HG02642 (cell line): ENCODE results near the gene PTPRD.

Experiments used
- ATAC-seq: cut with Tn5 transposase; IDR thresholded peaks from one replicate; pipeline ENCODE4 v1.9.1; 2021; ENCODE audit warnings: mild to moderate bottlenecking; ENCODE audit not compliant: unreplicated experiment, poor library complexity

PTPRD gene

GRCh38 chr9:8685825-8686224, 1927.0 kb downstream of the PTPRD start:
- no peak for ATAC-seq

GRCh38 chr9:8684978-8685708, 1927.7 kb downstream of the PTPRD start:
- ATAC-seq: no peak

GRCh38 chr9:8683496-8683895, 1929.3 kb downstream of the PTPRD start:
- ATAC-seq: no peak

- no peak for ATAC-seq
These were observed 1932.1 kb downstream of the PTPRD start for GRCh38 chr9:8680658-8681057.

- ATAC-seq: no peak
These were observed 1932.6 kb downstream of the PTPRD start for GRCh38 chr9:8680157-8680556.

- no peak for ATAC-seq
These were observed 1933.4 kb downstream of the PTPRD start for GRCh38 chr9:8679371-8679822.

GRCh38 chr9:8677741-8678140, 1935.1 kb downstream of the PTPRD start:
- ATAC-seq: no peak

- no peak for ATAC-seq
These were observed 1938.3 kb downstream of the PTPRD start for GRCh38 chr9:8674536-8674935.

- ATAC-seq: no peak
These were observed 1939.0 kb downstream of the PTPRD start for GRCh38 chr9:8673830-8674229.

- no peak for ATAC-seq
These were observed 1942.1 kb downstream of the PTPRD start for GRCh38 chr9:8670751-8671150.

GRCh38 chr9:8668751-8669150, 1944.1 kb downstream of the PTPRD start:
- ATAC-seq: no peak

- no peak for ATAC-seq
These were observed 1944.6 kb downstream of the PTPRD start for GRCh38 chr9:8668231-8668630.

- ATAC-seq: no peak
These were observed 1946.7 kb downstream of the PTPRD start for GRCh38 chr9:8666060-8666459.

GRCh38 chr9:8660383-8660782, 1952.4 kb downstream of the PTPRD start:
- ATAC-seq: no peak

- no peak for ATAC-seq
These were observed 1953.7 kb downstream of the PTPRD start for GRCh38 chr9:8659108-8659507.

GRCh38 chr9:8655071-8655470, 1957.7 kb downstream of the PTPRD start:
- ATAC-seq: no peak

GRCh38 chr9:8653855-8654254, 1958.9 kb downstream of the PTPRD start:
- no peak for ATAC-seq

- no peak for ATAC-seq
These were observed 1959.7 kb downstream of the PTPRD start for GRCh38 chr9:8653111-8653510.

- ATAC-seq: no peak
These were observed 1960.5 kb downstream of the PTPRD start for GRCh38 chr9:8652255-8652654.

- ATAC-seq: no peak
These were observed 1961.0 kb downstream of the PTPRD start for GRCh38 chr9:8651846-8652215.

- no peak for ATAC-seq
These were observed 1961.5 kb downstream of the PTPRD start for GRCh38 chr9:8651070-8651845.

- ATAC-seq: no peak
These were observed 1963.0 kb downstream of the PTPRD start for GRCh38 chr9:8649807-8650206.
